Progenitor cell of endocrine pancreas (in vitro differentiated cells): ENCODE results near the gene MYO5C. TPM values are rescaled to one million over a fixed set of nuclear protein-coding genes. Genes with fewer than 3 reads are reported as not detected.

ENCODE experiments used
- DNase-seq: peaks from one replicate; pipeline ENCODE4 v3.0.0; 2021; ENCODE audit warnings: low spot score; ENCODE audit not compliant: unreplicated experiment
- H3K27ac Mint-ChIP-seq: 2 replicates; pipeline ENCODE4 v1.8.0; 2021; ENCODE audit warnings: mild to moderate bottlenecking, moderate library complexity, mixed read lengths
- H3K27me3 Mint-ChIP-seq: 2 replicates; pipeline ENCODE4 v1.8.0; 2021; ENCODE audit warnings: mixed read lengths
- H3K36me3 Mint-ChIP-seq: 2 replicates; pipeline ENCODE4 v1.8.0; 2022; ENCODE audit warnings: mixed read lengths; ENCODE audit not compliant: insufficient read depth
- H3K4me1 Mint-ChIP-seq: 2 replicates; pipeline ENCODE4 v1.8.0; 2021; ENCODE audit warnings: low read depth, mixed read lengths
- H3K4me3 Mint-ChIP-seq: 2 replicates; pipeline ENCODE4 v1.8.0; 2021; ENCODE audit warnings: low read depth, mild to moderate bottlenecking, moderate library complexity, mixed read lengths
- H3K9me3 Mint-ChIP-seq: 2 replicates; pipeline ENCODE4 v1.8.0; 2021; ENCODE audit warnings: low read depth, mixed read lengths
- CTCF ChIP-seq: fragments of 200-600 bp; sonication (generic); IDR thresholded peaks from one replicate; pipeline ENCODE4 v1.5.0; 2021; ENCODE audit warnings: antibody characterized with exemption, mild to moderate bottlenecking; ENCODE audit not compliant: unreplicated experiment
- total RNA-seq: library from RNA; stranded (reverse); gene quantifications from 2 replicates; pipeline ENCODE4 v1.2.1, GENCODE V29; 2021

The MYO5C gene
- total RNA-seq, 1 donor from 2014 or later: 65.6 TPM

- peaks cover 7% of the 10 kb centered on the region for H3K36me3 Mint-ChIP-seq
- H3K4me3 Mint-ChIP-seq: no peak overlapping the region
- peak; percentile 34 for TF ChIP-seq CTCF
- H3K27me3 Mint-ChIP-seq: no peaks in the 10 kb centered on the region
- H3K9me3 Mint-ChIP-seq: no peaks in the 10 kb centered on the region
- no peak for DNase-seq
- peaks cover 2% of the 10 kb centered on the region for H3K4me1 Mint-ChIP-seq
- no peak overlapping the region for H3K27ac Mint-ChIP-seq
Observed at GRCh38 chr15:52331490-52332240, 36.1 kb upstream of the MYO5C start.

- DNase-seq: no peak
- Mint-ChIP-seq H3K27ac (no peak overlapping the region), H3K27me3 (no peaks in the 10 kb centered on the region), H3K4me3 (no peak overlapping the region), H3K4me1 (peaks cover 2% of the 10 kb centered on the region), H3K36me3 (peaks cover 6% of the 10 kb centered on the region), H3K9me3 (no peaks in the 10 kb centered on the region)
- TF ChIP-seq CTCF: no peak
Observed at GRCh38 chr15:52329987-52330386, 34.4 kb upstream of the MYO5C start.

- Mint-ChIP-seq H3K27me3 (no peaks in the 10 kb centered on the region), H3K4me1 (peaks cover 2% of the 10 kb centered on the region), H3K36me3 (peaks cover 2% of the 10 kb centered on the region), H3K27ac (no peak overlapping the region), H3K9me3 (no peaks in the 10 kb centered on the region), H3K4me3 (no peak overlapping the region)
- TF ChIP-seq CTCF: no peak
- DNase-seq: no peak
Observed at GRCh38 chr15:52329150-52329549, 33.5 kb upstream of the MYO5C start.

GRCh38 chr15:52328680-52329079 lies 33.1 kb upstream of the MYO5C start:
- peaks cover 2% of the 10 kb centered on the region for H3K4me1 Mint-ChIP-seq
- no peak for TF ChIP-seq CTCF
- no peaks in the 10 kb centered on the region for H3K9me3 Mint-ChIP-seq
- H3K4me3 Mint-ChIP-seq: no peak overlapping the region
- no peak overlapping the region for H3K27ac Mint-ChIP-seq
- no peaks in the 10 kb centered on the region for H3K27me3 Mint-ChIP-seq
- DNase-seq: no peak
- peaks cover 2% of the 10 kb centered on the region for H3K36me3 Mint-ChIP-seq

GRCh38 chr15:52326756-52327155 lies 31.2 kb upstream of the MYO5C start:
- Mint-ChIP-seq H3K4me3 (no peak overlapping the region), H3K27me3 (no peaks in the 10 kb centered on the region), H3K36me3 (peaks cover 4% of the 10 kb centered on the region), H3K9me3 (no peaks in the 10 kb centered on the region), H3K4me1 (peaks cover 2% of the 10 kb centered on the region), H3K27ac (no peak overlapping the region)
- TF ChIP-seq CTCF: no peak
- no peak for DNase-seq
